ENCODE results near the gene HERC4.

Gene HERC4

DNA sequence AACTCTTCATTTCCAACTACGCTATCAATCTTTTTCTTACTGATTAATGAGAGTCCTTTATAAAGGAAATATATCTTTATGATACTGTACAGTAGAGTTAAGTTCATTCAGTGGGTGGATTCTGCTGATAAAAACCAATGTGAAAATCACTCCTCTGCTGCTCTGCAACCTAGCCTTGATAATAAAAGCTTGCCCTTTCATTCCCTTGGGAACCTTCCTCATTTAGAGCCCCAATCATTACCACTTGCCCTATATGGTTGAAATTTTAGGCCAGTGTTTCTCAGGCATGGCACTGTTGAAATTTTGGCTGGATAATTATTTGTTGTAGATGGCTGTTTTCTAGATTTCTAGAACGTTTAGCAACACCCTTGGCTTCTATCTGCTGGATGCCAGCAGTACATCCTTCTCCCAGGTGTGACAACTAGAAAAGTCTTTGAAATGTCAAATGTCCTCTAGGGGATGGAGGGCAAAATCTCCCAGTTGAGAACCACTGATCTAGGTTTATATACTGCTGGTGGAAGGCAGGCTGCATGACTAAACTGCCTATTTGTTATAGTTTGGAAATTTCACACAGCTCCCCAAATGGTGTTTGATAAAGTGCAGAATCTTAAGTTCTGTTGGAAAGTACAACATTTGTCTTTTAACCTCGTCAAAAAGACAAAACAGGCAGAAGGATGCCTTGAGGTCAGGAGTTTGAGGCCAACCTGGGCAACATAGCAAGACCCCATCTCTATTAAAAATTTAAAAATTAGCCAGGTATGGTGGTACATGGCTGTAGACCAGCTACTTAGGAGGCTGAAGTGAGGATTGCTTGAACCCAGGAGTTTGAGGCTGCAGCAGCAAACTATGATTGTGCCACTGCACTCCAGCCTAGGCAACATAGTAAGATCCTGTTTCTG, 199.5 kb downstream of the HERC4 start:
- DNase-seq, result no peak
